ENCODE data around the gene PLOD2.

DNA sequence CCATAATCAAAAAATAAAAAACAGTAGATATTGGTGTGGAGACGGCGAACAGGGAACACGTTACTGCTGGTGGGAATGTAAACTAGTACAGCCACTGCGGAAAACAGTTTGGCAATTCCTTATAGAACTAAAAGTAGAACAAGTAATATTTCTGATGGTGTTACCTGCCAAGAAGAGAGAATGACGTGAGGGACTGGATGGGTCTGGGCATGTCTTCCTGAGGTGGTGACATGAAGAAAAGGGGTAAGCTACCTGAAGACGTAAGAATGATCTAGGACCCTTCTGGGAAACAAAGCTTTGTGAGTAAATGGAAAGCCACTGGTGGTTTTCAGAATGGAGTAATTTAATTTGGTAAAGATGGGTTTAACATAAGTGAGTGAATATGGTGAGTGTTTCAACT, 19.4 kb upstream of the PLOD2 start:
- no peak for TF ChIP-seq EZH2 (IDR thresholded peaks at IDR 0.05; ENCODE audit: insufficient read depth, poor library complexity, severe bottlenecking)
- TF ChIP-seq EZH2phosphoT487 (IDR thresholded peaks at IDR 0.05; ENCODE audit: insufficient read depth, low read depth): no peak

Measured in GM23248 (cell line).